Measurements from ENCODE around the gene ARHGAP33. TPM values are rescaled to one million over a fixed set of nuclear protein-coding genes. Genes with fewer than 3 reads are reported as not detected.
"Not testable (repeated sequence)": the region's sequence is repeated elsewhere in the genome, so short reads cannot be mapped to it uniquely, and the experiment has no call there.

The ARHGAP33 gene
- total RNA-seq, 1 donor from 2014 or later, result 13.1 TPM

DNA sequence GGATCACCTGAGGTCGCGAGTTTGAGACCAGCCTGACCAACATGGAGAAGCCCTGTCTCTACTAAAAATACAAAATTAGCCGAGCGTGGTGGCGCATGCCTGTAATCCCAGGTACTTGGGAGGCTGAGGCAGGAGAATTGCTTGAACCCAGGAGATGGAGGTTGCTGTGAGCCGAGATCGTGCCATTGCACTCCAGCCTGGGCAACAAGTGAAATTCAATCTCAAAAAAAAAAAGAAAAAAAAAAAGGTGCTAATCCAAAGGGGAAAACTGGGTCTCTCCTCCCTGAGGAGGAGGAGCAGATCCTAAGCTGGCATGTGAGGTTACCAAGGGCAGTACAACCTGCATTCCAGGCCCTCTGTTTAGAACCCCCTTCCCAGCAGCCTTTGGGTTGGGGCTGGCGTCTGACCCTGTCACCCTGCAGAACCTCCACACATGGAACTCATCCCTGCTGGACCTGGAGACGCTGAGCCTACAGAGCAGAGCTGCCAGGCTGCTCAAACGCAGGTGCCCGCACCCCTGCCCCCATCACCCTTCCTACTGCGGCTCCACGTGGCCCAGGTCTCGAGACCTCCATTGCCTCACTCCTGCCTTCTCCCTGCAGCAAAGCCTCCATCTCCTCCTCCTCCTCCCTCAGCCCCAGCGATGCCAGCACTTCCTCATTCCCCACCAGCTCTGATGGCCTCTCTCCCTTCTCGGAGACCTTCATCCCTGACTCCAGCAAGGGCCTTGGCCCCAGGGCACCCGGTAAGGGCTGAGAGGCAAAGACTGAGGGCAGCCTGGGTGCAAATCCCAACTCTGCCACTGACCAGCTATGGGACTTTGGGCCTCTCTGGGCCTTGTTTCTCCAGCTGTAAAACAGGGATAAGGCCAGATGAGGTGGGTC, 10.7 kb upstream of the ARHGAP33 start:
- Histone ChIP-seq H3K27ac (no peak overlapping the region), H3K4me3 (no peak overlapping the region), H3K9me3 (no peaks in the 10 kb centered on the region), H3K4me1 (no peaks in the 10 kb centered on the region), H3K27me3 (ENCODE audit: low read depth) (no peaks in the 10 kb centered on the region), H3K36me3 (peaks cover 60% of the 10 kb centered on the region)
- DNase-seq, result no peak
- intact Hi-C loops (cut with DNase I), result no loop called here
- TF ChIP-seq, protein P1, sequence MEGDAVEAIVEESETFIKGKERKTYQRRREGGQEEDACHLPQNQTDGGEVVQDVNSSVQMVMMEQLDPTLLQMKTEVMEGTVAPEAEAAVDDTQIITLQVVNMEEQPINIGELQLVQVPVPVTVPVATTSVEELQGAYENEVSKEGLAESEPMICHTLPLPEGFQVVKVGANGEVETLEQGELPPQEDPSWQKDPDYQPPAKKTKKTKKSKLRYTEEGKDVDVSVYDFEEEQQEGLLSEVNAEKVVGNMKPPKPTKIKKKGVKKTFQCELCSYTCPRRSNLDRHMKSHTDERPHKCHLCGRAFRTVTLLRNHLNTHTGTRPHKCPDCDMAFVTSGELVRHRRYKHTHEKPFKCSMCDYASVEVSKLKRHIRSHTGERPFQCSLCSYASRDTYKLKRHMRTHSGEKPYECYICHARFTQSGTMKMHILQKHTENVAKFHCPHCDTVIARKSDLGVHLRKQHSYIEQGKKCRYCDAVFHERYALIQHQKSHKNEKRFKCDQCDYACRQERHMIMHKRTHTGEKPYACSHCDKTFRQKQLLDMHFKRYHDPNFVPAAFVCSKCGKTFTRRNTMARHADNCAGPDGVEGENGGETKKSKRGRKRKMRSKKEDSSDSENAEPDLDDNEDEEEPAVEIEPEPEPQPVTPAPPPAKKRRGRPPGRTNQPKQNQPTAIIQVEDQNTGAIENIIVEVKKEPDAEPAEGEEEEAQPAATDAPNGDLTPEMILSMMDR (IDR thresholded peaks at IDR 0.05), result no peak
- ATAC-seq, result no peak

- no peaks in the 10 kb centered on the region for H3K4me1 ChIP-seq
- ATAC-seq (peak; percentile 6 to 17), DNase-seq (no peak)
- peaks cover 50% of the 10 kb centered on the region for H3K36me3 ChIP-seq
- no peak overlapping the region for H3K4me3 ChIP-seq
- TF ChIP-seq, protein P1 (IDR thresholded peaks at IDR 0.05), result no peak
- intact Hi-C loops (cut with DNase I), result no loop called here
- H3K9me3 ChIP-seq, result no peaks in the 10 kb centered on the region
- H3K27ac ChIP-seq, result no peak overlapping the region
- no peaks in the 10 kb centered on the region for H3K27me3 ChIP-seq (ENCODE audit: low read depth)
These were observed 8.7 kb upstream of the ARHGAP33 start for GRCh38 chr19:35766571-35767104.

- no peak overlapping the region for H3K4me3 ChIP-seq
- TF ChIP-seq, protein P1 (IDR thresholded peaks at IDR 0.05), result no peak
- H3K36me3 ChIP-seq, result peaks cover 41% of the 10 kb centered on the region
- no peaks in the 10 kb centered on the region for H3K9me3 ChIP-seq
- H3K27ac ChIP-seq, result no peak overlapping the region
- H3K4me1 ChIP-seq, result no peaks in the 10 kb centered on the region
- no peak for DNase-seq
- intact Hi-C loops (cut with DNase I), result no loop called here
- no peaks in the 10 kb centered on the region for H3K27me3 ChIP-seq (ENCODE audit: low read depth)
- peak; percentile 7 to 27 for ATAC-seq
These were observed 7.9 kb upstream of the ARHGAP33 start for GRCh38 chr19:35767288-35768081.

DNA sequence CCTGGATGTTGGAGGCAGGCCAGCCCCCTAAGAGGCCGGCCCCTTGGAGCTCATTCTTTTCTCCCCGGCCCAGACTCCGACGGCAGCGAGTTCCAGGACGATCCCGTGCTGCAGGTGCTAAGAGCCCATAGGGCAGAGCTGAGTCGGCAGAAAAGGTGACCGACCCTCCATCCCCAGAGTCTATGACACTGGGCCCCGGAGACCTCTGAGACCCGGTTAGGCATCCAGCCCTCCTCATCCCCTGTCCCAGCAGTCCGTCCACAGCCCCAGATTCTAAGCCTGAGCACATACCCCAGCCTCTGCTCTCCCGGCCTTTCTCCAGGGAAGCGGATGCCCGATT, 7.3 kb upstream of the ARHGAP33 start:
- TF ChIP-seq, protein P1 (IDR thresholded peaks at IDR 0.05), result no peak
- Histone ChIP-seq H3K4me3 (no peak overlapping the region), H3K9me3 (no peaks in the 10 kb centered on the region), H3K4me1 (no peaks in the 10 kb centered on the region), H3K36me3 (peaks cover 39% of the 10 kb centered on the region), H3K27me3 (ENCODE audit: low read depth) (no peaks in the 10 kb centered on the region), H3K27ac (no peak overlapping the region)
- ATAC-seq (peak; percentile 5 to 9), DNase-seq (no peak)
- intact Hi-C loops (cut with DNase I), result no loop called here

GRCh38 chr19:35772362-35772761, 3.0 kb upstream of the ARHGAP33 start:
- H3K27ac ChIP-seq; H3K9me3 ChIP-seq; ATAC-seq; H3K4me3 ChIP-seq; DNase-seq; H3K27me3 ChIP-seq (ENCODE audit: low read depth); H3K36me3 ChIP-seq; intact Hi-C loops (cut with DNase I): not testable (repeated sequence)
- H3K4me1 ChIP-seq, result peaks cover 17% of the 10 kb centered on the region
